Brain microvascular endothelial cell (primary cell): ENCODE results near the gene SULT6B1.
"Not testable (repeated sequence)": the region's sequence is repeated elsewhere in the genome, so short reads cannot be mapped to it uniquely, and the experiment has no call there.

Source experiments
- DNase-seq: peaks from one replicate; pipeline ENCODE4 v3.0.0-alpha.2; 2020
- H3K27ac ChIP-seq: fragments of 250-450 bp; sonication (Bioruptor Pico); 2 replicates; pipeline ENCODE4 v1.5.1; 2020; ENCODE audit warnings: mild to moderate bottlenecking, moderate library complexity
- H3K27me3 ChIP-seq: fragments of 250-450 bp; sonication (Bioruptor Pico); replicated peaks from 2 replicates; pipeline ENCODE4 v1.5.1; 2020; ENCODE audit warnings: mild to moderate bottlenecking
- H3K36me3 ChIP-seq: fragments of 250-450 bp; sonication (Bioruptor Pico); replicated peaks from 2 replicates; pipeline ENCODE4 v1.5.1; 2020; ENCODE audit warnings: mild to moderate bottlenecking
- H3K4me3 ChIP-seq: 2 replicates; pipeline ENCODE4 v1.5.1; 2011; ENCODE audit warnings: low read depth, mild to moderate bottlenecking, control low read depth, low read length, moderate library complexity
- in situ Hi-C: cut with HindIII; loops from 2 replicates; pipeline ENCODE4 v1.10.0; 2017; ENCODE audit warnings: low sequenced_read_pairs, low pct_ligation_motif_present
- TF ChIP-seq, protein P1 (sequence below): IDR thresholded peaks from 2 replicates; pipeline ENCODE4 v1.5.1; 2011; ENCODE audit warnings: low read depth, mild to moderate bottlenecking, moderate library complexity, low read length, control low read depth, inconsistent platforms; ENCODE audit errors: missing control alignments

SULT6B1 gene

DNA sequence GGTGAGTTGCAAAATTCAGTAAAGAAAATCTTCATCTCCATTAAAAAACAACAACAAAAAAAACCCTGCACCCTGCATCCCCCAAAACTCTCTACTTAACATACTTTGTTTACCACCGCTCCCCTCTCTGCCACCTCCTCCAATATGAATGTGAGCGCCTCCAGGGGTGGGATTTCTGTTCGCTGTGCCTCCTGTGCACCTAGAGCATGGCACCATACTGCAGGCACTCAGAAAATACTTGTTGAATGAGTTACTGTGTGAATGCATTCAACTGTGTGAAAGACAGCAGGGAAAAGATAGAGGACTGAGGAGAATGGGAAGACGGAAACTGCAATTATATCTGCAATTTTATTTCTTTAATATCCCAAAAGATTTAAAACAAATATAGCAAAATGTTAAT, 38.4 kb upstream of the SULT6B1 start:
- Histone ChIP-seq H3K27me3 (no peaks in the 10 kb centered on the region), H3K4me3 (no peak overlapping the region), H3K36me3 (peaks cover 14% of the 10 kb centered on the region), H3K27ac (no peak overlapping the region)
- DNase-seq, result no peak
- TF ChIP-seq, protein P1, sequence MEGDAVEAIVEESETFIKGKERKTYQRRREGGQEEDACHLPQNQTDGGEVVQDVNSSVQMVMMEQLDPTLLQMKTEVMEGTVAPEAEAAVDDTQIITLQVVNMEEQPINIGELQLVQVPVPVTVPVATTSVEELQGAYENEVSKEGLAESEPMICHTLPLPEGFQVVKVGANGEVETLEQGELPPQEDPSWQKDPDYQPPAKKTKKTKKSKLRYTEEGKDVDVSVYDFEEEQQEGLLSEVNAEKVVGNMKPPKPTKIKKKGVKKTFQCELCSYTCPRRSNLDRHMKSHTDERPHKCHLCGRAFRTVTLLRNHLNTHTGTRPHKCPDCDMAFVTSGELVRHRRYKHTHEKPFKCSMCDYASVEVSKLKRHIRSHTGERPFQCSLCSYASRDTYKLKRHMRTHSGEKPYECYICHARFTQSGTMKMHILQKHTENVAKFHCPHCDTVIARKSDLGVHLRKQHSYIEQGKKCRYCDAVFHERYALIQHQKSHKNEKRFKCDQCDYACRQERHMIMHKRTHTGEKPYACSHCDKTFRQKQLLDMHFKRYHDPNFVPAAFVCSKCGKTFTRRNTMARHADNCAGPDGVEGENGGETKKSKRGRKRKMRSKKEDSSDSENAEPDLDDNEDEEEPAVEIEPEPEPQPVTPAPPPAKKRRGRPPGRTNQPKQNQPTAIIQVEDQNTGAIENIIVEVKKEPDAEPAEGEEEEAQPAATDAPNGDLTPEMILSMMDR, result no peak
- in situ Hi-C loops, result no loop called here

DNA sequence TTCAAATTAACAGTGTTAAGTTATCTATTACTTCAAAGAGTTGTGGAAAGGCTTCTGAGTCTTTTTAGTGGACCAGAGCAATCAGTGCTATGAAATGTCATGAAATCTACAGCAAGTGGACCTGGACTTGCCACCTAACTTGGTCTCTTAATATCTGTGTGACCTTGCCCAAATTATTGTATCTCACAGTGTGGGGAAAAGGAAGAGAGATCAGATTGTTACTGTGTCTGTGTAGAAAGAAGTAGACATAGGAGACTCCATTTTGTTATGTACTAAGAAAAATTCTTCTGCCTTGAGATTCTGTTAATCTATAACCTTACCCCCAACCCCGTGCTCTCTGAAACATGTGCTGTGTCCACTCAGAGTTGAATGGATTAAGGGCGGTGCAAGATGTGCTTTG, 36.7 kb upstream of the SULT6B1 start:
- in situ Hi-C loops, DNase-seq, H3K4me3 ChIP-seq, H3K27me3 ChIP-seq, H3K27ac ChIP-seq: not testable (repeated sequence)
- H3K36me3 ChIP-seq, result peaks cover 24% of the 10 kb centered on the region

DNA sequence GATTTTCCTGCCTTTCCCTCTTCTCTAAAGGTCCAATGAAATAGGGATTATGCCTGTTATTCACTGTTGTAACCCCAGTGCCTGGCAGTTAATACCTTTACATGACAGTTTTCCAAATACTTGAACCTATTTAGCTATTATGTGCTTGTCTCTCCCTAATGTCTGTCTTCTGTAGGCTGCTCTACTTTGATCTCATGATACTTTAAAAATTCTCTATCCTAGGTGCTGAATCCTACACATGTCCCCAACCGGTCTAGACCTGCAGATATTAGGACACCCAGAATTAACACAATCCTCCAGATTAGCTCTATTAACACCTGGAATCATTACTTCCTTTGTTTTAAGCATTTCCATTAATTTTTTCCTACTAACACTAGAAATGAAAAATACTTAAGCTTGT, 35.6 kb upstream of the SULT6B1 start:
- no peak for DNase-seq
- in situ Hi-C loops, result no loop called here
- TF ChIP-seq, protein P1, result no peak
- Histone ChIP-seq H3K4me3 (no peak overlapping the region), H3K27me3 (no peaks in the 10 kb centered on the region), H3K27ac (no peak overlapping the region), H3K36me3 (peaks cover 28% of the 10 kb centered on the region)

DNA sequence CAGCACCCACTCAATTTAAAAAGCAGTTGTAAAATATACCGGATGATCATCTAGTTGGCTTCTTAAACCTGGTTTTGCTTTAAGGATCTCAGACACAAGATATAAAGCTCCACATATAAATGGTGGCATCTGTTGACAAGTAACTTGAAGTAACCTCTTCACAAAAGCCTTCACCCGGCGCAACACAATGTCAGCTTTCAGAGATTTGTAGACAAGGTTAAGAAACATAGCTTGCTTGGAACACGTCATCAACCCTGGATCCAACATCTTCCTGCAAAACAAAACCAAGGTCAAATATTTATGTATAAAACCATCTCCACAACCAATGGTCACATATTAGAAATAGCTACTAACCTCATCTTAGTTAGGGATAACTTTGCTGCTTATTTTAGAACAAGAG, 34.7 kb upstream of the SULT6B1 start:
- TF ChIP-seq, protein P1, result no peak
- in situ Hi-C loops, result no loop called here

DNA sequence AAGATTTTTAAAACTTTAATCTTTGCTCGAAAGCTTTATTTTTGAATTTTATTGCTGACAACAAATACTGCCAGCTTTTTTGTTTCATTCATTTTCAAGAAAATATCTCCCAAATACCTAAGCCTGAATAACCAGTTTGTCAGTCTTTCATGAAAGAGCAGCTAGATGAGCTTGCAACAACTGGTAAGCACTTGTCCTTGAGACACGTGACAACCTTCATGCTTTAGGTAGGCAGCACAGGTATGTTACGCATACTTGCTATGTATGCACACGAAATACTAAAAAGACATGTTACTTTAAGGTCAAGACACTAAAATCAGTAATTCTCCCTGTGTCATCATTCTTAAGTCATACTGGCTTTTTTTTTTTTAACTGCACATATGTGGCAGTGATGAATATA, 30.6 kb upstream of the SULT6B1 start:
- Histone ChIP-seq H3K4me3 (no peak overlapping the region), H3K27ac (no peak overlapping the region), H3K27me3 (no peaks in the 10 kb centered on the region), H3K36me3 (peaks cover 46% of the 10 kb centered on the region)
- TF ChIP-seq, protein P1, result no peak
- no peak for DNase-seq
- in situ Hi-C loops, result no loop called here

More for the DNA sequence above, 34.7 kb upstream of the SULT6B1 start:
- Histone ChIP-seq H3K4me3 (no peak overlapping the region), H3K27me3 (no peaks in the 10 kb centered on the region), H3K36me3 (peaks cover 35% of the 10 kb centered on the region), H3K27ac (no peak overlapping the region)
- DNase-seq, result no peak

DNA sequence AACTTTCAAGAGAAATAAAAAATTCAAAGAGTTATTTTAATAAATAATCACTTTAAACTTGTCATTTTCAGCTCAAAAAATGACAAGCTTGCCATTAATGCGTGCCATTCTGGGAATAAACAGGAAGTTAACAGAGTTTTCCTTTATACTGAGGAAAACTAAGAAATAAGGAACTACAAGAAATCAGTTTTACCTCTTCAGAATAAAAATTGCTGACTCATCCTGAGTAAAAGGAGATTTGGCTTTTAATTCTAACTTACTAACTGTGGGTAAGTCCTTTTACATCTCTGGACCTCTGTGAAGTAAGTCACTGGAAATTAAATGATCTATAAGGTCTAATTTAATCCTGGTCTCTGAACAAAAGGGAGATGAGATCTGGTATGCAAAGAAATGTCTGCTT, 26.8 kb upstream of the SULT6B1 start:
- no peak overlapping the region for H3K4me3 ChIP-seq
- TF ChIP-seq, protein P1, result no peak
- DNase-seq, result no peak
- H3K27me3 ChIP-seq, result no peaks in the 10 kb centered on the region
- peaks cover 51% of the 10 kb centered on the region for H3K36me3 ChIP-seq
- no peak overlapping the region for H3K27ac ChIP-seq
- in situ Hi-C loops, result no loop called here
